ENCODE data around the gene ISM1. TPM values are rescaled to one million over a fixed set of nuclear protein-coding genes. Genes with fewer than 3 reads are reported as not detected.

Gene ISM1
- total RNA-seq, 4 donors from 2014 or later: 0.49 to 6.2 (median 2.3) TPM; not detected in 1

- no peak for DNase-seq
- no peak for TF ChIP-seq CTCF (IDR thresholded peaks at IDR 0.05)
- TF ChIP-seq POLR2A (IDR thresholded peaks at IDR 0.05): no peak
- Histone ChIP-seq H3K36me3 (no peaks in the 10 kb centered on the region), H3K4me1 (no peaks in the 10 kb centered on the region), H3K27ac (no peak overlapping the region), H3K4me3 (no peak overlapping the region), H3K27me3 (no peaks in the 10 kb centered on the region), H3K9me3 (no peaks in the 10 kb centered on the region)
- intact Hi-C loops (cut with DNase I; ENCODE audit: low total_unique reads): no loop called here
These were observed 65.5 kb downstream of the ISM1 start for GRCh38 chr20:13286607-13287006.

GRCh38 chr20:13288357-13288756 is 67.3 kb downstream of the ISM1 start:
- no peak for TF ChIP-seq CTCF (IDR thresholded peaks at IDR 0.05)
- TF ChIP-seq POLR2A (IDR thresholded peaks at IDR 0.05): no peak
- Histone ChIP-seq H3K27me3 (no peaks in the 10 kb centered on the region), H3K27ac (no peak overlapping the region), H3K9me3 (no peaks in the 10 kb centered on the region), H3K4me1 (no peaks in the 10 kb centered on the region), H3K36me3 (no peaks in the 10 kb centered on the region), H3K4me3 (no peak overlapping the region)
- intact Hi-C loops (cut with DNase I; ENCODE audit: low total_unique reads): no loop called here
- no peak for DNase-seq

GRCh38 chr20:13289031-13289430 is 68.0 kb downstream of the ISM1 start:
- H3K4me1 ChIP-seq: no peaks in the 10 kb centered on the region
- intact Hi-C loops (cut with DNase I; ENCODE audit: low total_unique reads): no loop called here
- H3K9me3 ChIP-seq: no peaks in the 10 kb centered on the region
- no peak for DNase-seq
- no peak overlapping the region for H3K27ac ChIP-seq
- no peak overlapping the region for H3K4me3 ChIP-seq
- TF ChIP-seq POLR2A (IDR thresholded peaks at IDR 0.05): no peak
- no peak for TF ChIP-seq CTCF (IDR thresholded peaks at IDR 0.05)
- H3K36me3 ChIP-seq: no peaks in the 10 kb centered on the region
- H3K27me3 ChIP-seq: no peaks in the 10 kb centered on the region

- no peaks in the 10 kb centered on the region for H3K27me3 ChIP-seq
- DNase-seq: no peak
- H3K4me1 ChIP-seq: no peaks in the 10 kb centered on the region
- H3K4me3 ChIP-seq: no peak overlapping the region
- no peak overlapping the region for H3K27ac ChIP-seq
- intact Hi-C loops (cut with DNase I; ENCODE audit: low total_unique reads): no loop called here
- H3K9me3 ChIP-seq: no peaks in the 10 kb centered on the region
- no peak for TF ChIP-seq POLR2A (IDR thresholded peaks at IDR 0.05)
- TF ChIP-seq CTCF (IDR thresholded peaks at IDR 0.05): no peak
- H3K36me3 ChIP-seq: no peaks in the 10 kb centered on the region
These were observed 69.7 kb downstream of the ISM1 start for GRCh38 chr20:13290724-13291123.

- intact Hi-C loops (cut with DNase I; ENCODE audit: low total_unique reads): no loop called here
- H3K9me3 ChIP-seq: no peaks in the 10 kb centered on the region
- no peaks in the 10 kb centered on the region for H3K27me3 ChIP-seq
- no peak overlapping the region for H3K4me3 ChIP-seq
- H3K27ac ChIP-seq: no peak overlapping the region
- no peaks in the 10 kb centered on the region for H3K4me1 ChIP-seq
- TF ChIP-seq POLR2A (IDR thresholded peaks at IDR 0.05) (no peak), CTCF (IDR thresholded peaks at IDR 0.05) (no peak)
- H3K36me3 ChIP-seq: no peaks in the 10 kb centered on the region
- no peak for DNase-seq
These were observed 70.1 kb downstream of the ISM1 start for GRCh38 chr20:13291157-13291556.
